Measurements from ENCODE around the gene CHKA.

The CHKA gene

DNA sequence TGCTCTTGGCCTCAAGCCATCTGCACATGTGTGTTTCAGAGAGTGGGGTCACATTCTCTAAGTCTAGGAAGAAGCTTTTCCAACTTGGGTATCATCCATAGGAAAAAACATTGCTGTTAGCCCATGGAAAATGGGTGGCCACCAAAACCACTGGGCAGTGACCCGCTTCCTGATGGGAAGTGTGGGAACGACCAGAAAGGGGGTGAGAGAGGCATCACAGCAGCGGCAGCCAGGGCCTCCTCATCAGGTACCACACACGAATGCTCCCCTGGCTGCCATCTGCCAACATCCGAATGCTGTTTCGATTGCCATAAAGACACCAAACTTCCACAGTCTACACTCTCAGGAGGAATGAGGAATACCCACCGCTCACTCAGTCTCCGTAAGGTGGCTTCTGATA lies 40.3 kb downstream of the CHKA start:
- no peak for DNase-seq
- Mint-ChIP-seq H3K27me3 (no peaks in the 10 kb centered on the region), H3K9me3 (no peaks in the 10 kb centered on the region), H3K4me3 (no peak overlapping the region), H3K4me1 (no peaks in the 10 kb centered on the region), H3K36me3 (no peaks in the 10 kb centered on the region), H3K27ac (no peak overlapping the region)
- CTCF ChIA-PET = no interaction called here

DNA sequence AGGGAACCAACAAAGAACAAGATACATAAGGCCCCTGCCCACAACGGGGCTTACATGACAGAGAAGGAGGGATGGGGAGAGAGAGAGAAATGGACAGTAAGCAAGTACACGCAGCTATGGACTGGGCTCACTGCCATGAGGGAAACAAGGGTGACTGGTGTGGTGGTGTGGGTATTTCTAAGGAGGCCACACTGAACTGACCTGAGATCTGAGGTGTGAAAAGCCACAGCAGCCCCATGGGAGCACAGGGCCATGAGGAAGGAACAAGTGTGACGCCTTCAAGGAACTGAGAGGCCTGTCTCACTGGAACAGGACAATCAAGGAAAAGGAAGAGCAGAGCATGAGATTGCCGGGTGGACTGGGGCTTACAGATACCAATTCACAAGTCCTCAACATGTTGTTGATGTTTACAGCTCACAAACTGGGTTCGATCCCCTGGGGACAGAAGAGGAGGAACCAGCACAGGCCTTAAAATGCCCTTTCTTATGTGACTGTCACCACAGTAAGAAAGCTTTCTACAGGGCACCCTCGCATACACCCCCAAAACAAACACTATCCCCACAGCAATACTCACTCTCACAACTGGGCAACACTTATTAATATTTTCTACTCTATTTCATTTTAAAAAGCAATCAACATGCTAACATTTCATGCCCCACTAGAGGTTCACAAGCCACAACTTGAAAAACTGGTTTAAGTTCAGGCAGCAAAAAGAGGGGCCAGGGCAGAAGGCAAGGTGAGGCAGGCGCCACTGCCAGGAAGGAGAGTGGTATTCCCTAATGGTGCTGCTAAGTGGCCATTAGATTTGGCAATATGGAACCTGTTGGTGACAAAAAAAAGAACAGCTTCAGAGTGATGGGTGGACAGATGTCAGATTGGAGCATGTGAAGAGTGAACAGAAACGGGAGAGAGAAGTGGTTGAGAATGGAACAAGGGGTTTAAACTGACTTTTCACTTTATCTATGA lies 43.3 kb downstream of the CHKA start:
- Mint-ChIP-seq H3K9me3 (no peaks in the 10 kb centered on the region), H3K4me1 (no peaks in the 10 kb centered on the region), H3K27ac (no peak overlapping the region), H3K4me3 (no peak overlapping the region), H3K36me3 (no peaks in the 10 kb centered on the region), H3K27me3 (no peaks in the 10 kb centered on the region)
- CTCF ChIA-PET = no interaction called here
- no peak for DNase-seq

DNA sequence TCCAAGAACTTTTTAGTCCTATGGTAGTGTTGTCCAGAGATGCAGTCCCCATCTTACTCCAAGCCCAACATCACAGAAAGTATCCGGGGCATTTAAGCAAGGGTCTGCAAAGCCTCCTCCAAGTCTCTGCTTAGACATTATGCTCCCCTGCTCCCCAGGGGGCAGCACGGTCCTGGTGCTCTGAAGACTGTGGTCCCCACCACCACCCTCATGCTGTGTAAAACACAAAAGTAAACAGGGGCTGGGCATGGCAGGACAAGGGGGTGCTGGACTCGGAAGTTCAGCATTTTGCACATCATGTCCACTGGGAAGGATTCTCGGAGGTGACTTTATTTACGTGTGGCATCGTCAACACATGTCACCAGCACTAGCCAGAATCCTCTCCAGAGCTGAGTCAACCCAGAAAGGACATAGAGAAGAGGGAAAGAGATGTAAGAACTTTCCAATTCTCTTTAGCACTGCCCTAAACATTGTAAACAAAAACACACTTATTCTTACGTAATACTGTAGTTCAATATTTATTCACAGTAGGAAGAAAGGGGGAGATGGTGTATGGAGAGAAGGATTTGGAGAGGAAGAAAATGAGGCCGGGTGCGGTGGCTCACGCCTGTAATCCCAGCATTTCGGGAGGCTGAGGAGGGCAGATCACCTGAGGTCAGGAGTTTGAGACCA lies 44.7 kb downstream of the CHKA start:
- DNase-seq = no peak
- Mint-ChIP-seq H3K4me3 (no peak overlapping the region), H3K27me3 (no peaks in the 10 kb centered on the region), H3K36me3 (no peaks in the 10 kb centered on the region), H3K4me1 (no peaks in the 10 kb centered on the region), H3K9me3 (no peaks in the 10 kb centered on the region), H3K27ac (no peak overlapping the region)
- CTCF ChIA-PET = no interaction called here

DNA sequence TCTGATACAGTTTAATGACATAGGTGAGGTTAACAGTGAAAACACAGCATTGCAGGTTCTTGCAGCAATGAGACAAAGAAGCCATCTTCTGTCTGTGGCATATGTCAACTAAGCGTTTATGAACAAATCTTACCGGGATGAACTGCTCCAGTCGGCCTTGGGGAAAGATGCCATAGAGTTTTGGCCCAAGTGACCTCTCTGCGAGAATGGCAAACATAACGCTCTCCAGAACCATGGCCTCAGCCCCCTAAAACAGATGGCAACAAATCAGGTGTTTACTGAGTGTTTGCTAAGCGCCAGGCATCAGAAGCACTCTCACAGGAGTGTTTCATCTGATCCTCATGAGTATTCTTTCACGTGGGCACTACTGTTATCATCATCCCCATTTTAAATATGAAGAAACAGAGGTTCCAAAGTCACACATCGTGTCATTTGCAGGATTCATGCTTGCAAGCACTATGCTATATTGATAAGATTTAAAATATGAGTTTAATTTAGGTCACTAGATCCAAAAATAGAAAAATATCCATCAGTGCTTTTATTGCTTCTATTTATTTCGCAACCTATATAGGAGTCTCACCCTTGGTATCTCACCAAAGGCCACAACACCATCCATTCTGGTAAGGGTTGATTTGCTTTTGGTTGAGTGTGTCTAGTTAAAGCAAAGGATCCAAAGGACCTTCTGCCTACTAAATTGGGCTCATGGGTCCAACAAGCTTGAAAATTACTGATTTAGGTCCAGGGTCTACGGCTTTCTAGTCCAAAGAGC lies 46.4 kb downstream of the CHKA start:
- H3K4me1 Mint-ChIP-seq = no peaks in the 10 kb centered on the region

DNA sequence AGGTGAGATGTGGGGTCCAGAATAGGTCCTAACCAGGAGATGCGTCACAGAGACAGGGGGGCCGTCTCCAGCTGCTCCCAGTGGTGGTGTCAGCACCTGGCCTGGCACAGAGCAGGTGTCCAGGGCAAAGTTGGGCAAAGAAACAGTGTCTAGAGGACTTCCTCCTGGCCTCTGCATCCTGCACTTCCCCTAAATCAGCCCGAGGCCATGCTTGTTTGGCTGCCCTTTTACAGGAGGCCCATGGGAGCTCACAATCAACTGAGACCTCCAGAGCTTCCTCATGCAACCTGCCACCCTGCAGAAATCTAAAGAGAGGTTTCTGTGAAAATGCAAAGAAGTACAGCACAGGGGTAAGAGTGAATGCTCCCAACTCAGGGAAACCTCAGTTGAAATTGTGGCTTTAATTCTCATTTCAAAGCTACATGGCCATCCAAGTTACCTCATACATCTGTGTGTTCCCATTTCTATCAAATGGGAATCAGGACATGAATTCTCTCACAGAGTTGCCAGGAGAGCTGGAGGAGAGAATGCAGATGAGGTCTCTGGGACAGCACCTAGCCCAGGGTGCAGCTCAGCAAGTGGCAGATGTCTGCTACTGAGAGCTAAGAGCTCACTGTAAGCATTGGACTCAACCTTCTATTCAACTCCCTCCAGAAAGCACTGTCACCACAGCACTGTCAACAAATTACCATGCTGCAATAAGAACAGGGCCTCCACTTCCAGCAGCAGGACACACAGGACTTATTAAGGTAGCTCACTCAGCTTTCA lies 49.7 kb downstream of the CHKA start:
- peaks cover 2% of the 10 kb centered on the region for H3K36me3 Mint-ChIP-seq
- no peaks in the 10 kb centered on the region for H3K4me1 Mint-ChIP-seq
- CTCF ChIA-PET = no interaction called here
- DNase-seq = no peak
- H3K9me3 Mint-ChIP-seq = no peaks in the 10 kb centered on the region
- no peak overlapping the region for H3K27ac Mint-ChIP-seq
- H3K27me3 Mint-ChIP-seq = no peaks in the 10 kb centered on the region
- H3K4me3 Mint-ChIP-seq = no peak overlapping the region

More for the DNA sequence above, 46.4 kb downstream of the CHKA start:
- peaks cover 2% of the 10 kb centered on the region for H3K36me3 Mint-ChIP-seq
- H3K27me3 Mint-ChIP-seq = no peaks in the 10 kb centered on the region
- no peak overlapping the region for H3K4me3 Mint-ChIP-seq
- no peak for DNase-seq
- no peak overlapping the region for H3K27ac Mint-ChIP-seq
- no peaks in the 10 kb centered on the region for H3K9me3 Mint-ChIP-seq
- CTCF ChIA-PET = no interaction called here

DNA sequence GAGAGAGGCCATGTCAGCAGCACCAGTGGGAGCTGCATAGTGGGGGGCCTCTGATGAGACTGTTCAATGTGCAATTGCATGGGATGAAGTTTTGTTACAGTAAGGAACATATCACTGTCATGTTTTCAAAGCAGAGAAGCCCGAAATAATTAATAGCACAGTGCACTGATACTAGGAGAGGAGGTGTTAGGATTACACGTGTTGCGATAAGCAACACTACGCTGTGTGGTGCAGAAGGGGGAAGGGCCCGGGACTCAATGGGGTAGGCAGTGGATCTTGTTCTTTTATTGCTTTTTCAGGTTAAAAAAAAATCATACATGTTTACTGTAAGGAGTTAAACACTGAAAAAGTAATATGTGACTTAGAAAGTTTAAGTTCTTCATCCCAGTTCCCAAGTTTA lies 53.2 kb downstream of the CHKA start:
- peaks cover 2% of the 10 kb centered on the region for H3K36me3 Mint-ChIP-seq
- H3K27me3 Mint-ChIP-seq = no peaks in the 10 kb centered on the region
- CTCF ChIA-PET = interaction anchor here (0.5 kb wide), 1 partner anchor 1602 kb away, joined by 3 read pairs; no protein-coding TSS in a partner anchor
- no peak overlapping the region for H3K27ac Mint-ChIP-seq
- H3K9me3 Mint-ChIP-seq = no peaks in the 10 kb centered on the region
- no peaks in the 10 kb centered on the region for H3K4me1 Mint-ChIP-seq
- no peak overlapping the region for H3K4me3 Mint-ChIP-seq
- DNase-seq = no peak

DNA sequence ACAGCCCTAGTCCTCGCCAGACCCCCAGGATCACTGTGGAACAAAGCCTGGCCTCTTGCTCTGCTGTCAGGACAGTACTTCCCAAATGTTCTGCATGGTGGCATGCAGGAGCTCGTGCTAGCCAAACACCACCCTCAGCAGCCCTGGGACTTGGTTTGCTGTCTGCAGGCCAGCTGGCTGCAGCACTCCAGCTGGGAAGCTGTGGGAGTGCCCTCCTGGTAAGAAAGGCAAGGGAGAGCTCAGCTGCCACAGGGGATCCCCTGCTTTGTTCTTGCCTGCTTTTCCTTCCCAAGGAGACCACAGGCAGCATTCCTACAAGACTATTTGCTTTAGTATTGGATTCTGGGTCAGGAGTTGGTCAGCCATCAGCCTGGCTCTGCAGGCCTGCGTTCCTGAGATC lies 54.4 kb downstream of the CHKA start:
- H3K4me1 Mint-ChIP-seq = no peaks in the 10 kb centered on the region
- CTCF ChIA-PET = no interaction called here
- H3K9me3 Mint-ChIP-seq = no peaks in the 10 kb centered on the region
- no peaks in the 10 kb centered on the region for H3K27me3 Mint-ChIP-seq
- H3K36me3 Mint-ChIP-seq = peaks cover 2% of the 10 kb centered on the region
- no peak overlapping the region for H3K27ac Mint-ChIP-seq
- DNase-seq = no peak
- no peak overlapping the region for H3K4me3 Mint-ChIP-seq

DNA sequence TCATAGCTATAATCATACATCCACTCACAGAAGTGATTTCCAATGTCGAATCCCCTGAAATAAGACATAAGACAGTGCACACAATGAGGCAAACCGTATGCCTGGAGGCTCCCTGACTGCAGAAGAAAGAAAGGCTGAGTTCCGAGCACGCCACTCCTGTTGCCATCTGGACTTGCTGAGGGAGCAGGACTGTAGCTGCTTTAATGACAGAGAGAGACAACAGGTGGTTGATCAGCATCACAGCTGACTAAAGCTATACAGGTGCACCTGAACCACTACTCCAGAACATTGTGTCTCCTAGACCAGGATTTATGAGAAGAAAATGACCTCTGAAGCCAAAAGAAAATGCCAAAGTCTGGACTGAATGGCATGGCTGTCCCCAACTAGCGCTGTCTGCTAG lies 55.3 kb downstream of the CHKA start:
- DNase-seq = no peak
- H3K9me3 Mint-ChIP-seq = no peaks in the 10 kb centered on the region
- H3K4me3 Mint-ChIP-seq = no peak overlapping the region
- H3K27ac Mint-ChIP-seq = no peak overlapping the region
- no peaks in the 10 kb centered on the region for H3K27me3 Mint-ChIP-seq
- peaks cover 2% of the 10 kb centered on the region for H3K36me3 Mint-ChIP-seq
- H3K4me1 Mint-ChIP-seq = no peaks in the 10 kb centered on the region
- CTCF ChIA-PET = no interaction called here

DNA sequence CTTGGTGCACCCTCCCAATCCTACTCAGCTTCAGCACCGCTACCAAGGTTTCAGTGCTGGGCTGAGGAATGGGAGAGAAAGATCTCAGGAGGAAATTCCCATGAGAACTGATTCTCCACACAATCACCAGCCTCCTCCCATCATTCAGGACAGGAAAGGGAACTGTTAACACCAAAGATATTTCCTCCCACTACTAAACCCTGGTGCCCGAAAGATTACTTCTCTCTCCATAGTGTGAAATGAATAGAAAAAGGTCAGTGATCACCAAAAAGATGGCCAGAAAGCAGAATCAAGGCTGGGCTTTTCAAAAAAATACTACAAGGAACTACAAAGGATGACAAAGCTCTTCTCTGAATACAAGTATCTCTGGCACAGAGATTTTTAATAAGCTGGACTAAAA lies 56.3 kb downstream of the CHKA start:
- CTCF ChIA-PET = no interaction called here
- H3K36me3 Mint-ChIP-seq = peaks cover 2% of the 10 kb centered on the region
- H3K27me3 Mint-ChIP-seq = no peaks in the 10 kb centered on the region
- H3K4me3 Mint-ChIP-seq = no peak overlapping the region
- no peaks in the 10 kb centered on the region for H3K4me1 Mint-ChIP-seq
- H3K9me3 Mint-ChIP-seq = no peaks in the 10 kb centered on the region
- no peak for DNase-seq
- no peak overlapping the region for H3K27ac Mint-ChIP-seq

DNA sequence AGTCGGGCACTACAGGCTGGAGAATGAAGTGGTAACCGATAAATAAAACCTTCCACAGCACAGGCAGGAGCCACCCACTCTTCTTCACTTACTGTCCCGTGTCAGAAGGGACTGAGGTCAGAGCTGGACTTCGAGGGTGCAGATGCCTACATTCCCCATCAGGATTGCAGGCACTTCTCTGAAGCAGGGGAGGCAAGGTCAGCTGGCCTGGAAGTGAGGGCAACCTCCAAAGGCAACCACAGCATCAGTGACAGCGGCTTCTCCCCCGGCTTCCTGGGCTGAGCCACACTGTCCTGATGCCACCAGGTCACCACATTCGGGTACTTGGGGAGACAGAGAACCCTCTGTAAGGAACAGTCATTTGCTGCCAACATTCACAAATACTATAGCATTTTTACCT lies 59.7 kb downstream of the CHKA start:
- peaks cover 2% of the 10 kb centered on the region for H3K36me3 Mint-ChIP-seq
- no peaks in the 10 kb centered on the region for H3K9me3 Mint-ChIP-seq
- no peak overlapping the region for H3K27ac Mint-ChIP-seq

DNA sequence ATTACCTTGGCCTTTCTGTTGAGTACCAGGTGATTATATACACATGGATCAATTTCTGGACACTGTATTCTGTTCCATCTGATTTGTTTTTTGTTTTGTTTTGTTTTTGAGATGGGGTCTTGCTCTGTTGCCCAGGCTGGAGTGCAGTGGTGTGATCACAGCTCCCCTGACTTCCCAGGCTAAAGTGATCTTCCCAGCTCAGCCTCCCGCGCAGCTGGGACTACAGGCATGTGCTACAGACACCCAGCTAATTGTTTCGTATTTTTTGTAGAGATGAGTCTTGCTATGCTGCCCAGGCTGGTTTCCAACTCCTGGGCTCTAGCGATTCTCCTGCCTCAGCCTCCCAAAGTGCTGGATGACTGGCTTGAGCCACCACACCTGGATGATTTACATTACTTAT lies 63.4 kb downstream of the CHKA start:
- Mint-ChIP-seq H3K36me3 (peaks cover 7% of the 10 kb centered on the region), H3K27me3 (no peaks in the 10 kb centered on the region), H3K4me3 (no peak overlapping the region), H3K27ac (no peak overlapping the region), H3K9me3 (no peaks in the 10 kb centered on the region), H3K4me1 (no peaks in the 10 kb centered on the region)
- DNase-seq = no peak
- CTCF ChIA-PET = no interaction called here

More for the DNA sequence above, 59.7 kb downstream of the CHKA start:
- Mint-ChIP-seq H3K4me1 (no peaks in the 10 kb centered on the region), H3K27me3 (no peaks in the 10 kb centered on the region), H3K4me3 (no peak overlapping the region)
- no peak for DNase-seq
- CTCF ChIA-PET = no interaction called here

DNA sequence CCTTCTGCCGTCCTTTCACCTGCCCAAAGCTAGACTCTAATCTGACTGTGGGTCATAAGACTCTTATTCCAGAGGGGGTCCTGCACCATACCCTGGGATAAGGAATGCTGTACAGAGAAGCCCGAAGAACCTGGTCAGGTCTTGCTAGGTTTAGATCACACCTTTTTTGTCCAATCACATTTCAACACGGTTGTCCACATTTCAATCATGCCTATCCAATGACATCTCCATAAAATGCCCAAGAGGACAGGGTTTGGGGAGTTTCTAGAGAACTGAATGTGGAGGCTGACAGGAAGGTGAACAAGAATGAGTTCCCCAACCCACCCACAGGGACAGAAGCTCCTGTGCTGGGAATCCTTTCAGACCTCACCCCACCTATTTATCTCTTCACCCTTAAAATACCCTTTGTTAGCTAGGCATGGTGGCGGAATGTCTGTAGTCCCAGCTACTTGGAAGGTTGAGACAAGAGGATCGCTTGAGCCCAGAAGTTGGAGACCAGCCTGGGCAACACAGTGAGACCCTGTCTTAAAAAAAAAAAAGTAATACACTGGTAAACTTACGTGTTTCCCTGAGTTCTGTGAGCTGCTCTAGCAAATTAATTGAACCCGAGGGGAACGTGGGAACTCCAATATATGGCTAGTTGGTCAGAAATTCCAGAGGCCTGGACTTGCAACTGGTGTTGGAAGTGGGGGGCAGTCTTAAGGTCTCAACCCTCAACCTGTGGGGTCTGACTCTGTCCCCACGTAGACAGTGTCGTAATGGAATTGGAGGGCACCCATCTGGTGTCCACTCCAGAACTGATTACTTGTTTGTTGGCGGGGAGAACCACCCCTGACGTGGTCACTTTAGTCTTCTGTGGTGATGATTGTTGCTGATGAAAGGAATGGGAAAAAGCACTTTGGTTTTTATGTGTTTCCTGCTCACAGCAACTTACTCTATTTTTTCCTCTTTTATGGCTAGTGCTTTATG lies 64.6 kb downstream of the CHKA start:
- no peak overlapping the region for H3K27ac Mint-ChIP-seq
- H3K36me3 Mint-ChIP-seq = peaks cover 13% of the 10 kb centered on the region
- no peaks in the 10 kb centered on the region for H3K4me1 Mint-ChIP-seq
- H3K4me3 Mint-ChIP-seq = no peak overlapping the region
- CTCF ChIA-PET = no interaction called here
- no peaks in the 10 kb centered on the region for H3K27me3 Mint-ChIP-seq
- H3K9me3 Mint-ChIP-seq = no peaks in the 10 kb centered on the region
- DNase-seq = no peak
